GM12878 (cell line): Measurements from ENCODE around the gene ARSJ. TPM values are rescaled to one million over a fixed set of nuclear protein-coding genes. Genes with fewer than 3 reads are reported as not detected.

Experiments used
- ATAC-seq: fragments of 200-7000 bp; cut with Tn5 transposase; 3 replicates; pipeline ENCODE4 v1.9.1; 2020; ENCODE audit warnings: mild to moderate bottlenecking, moderate library complexity
- BruUV-seq: library from RNA; stranded (reverse); fragments of 400-500 nt; replicated peaks from 2 replicates; lab custom pipeline; 2021; lab: Mats Ljungman, UMichigan
- CTCF ChIA-PET: fragments of 300-600 bp; sonication (Branson Sonifier 250); formaldehyde crosslinking; extraction: SDS; loops from one replicate; lab custom pipeline; 2021; ENCODE audit warnings: inconsistent platforms; lab: Yijun Ruan, JAX
- POLR2A ChIA-PET: fragments of 350-600 bp; formaldehyde crosslinking; extraction: SDS; loops from one replicate; lab custom pipeline; 2021; ENCODE audit warnings: inconsistent platforms; lab: Charles Lee
- RAD21 ChIA-PET: fragments of 300-600 bp; sonication (Branson Sonifier 250); formaldehyde crosslinking; loops from one replicate; lab custom pipeline; 2023; ENCODE audit warnings: antibody characterized with exemption; ENCODE audit not compliant: unreplicated experiment; lab: Charles Lee
- SMC1A ChIA-PET: fragments of 300-600 bp; sonication (Branson Sonifier 250); formaldehyde crosslinking; loops from one replicate; lab custom pipeline; 2023; ENCODE audit not compliant: unreplicated experiment, uncharacterized antibody; lab: Charles Lee
- DNase-seq: peaks from one replicate; pipeline ENCODE4 v3.0.0-alpha.2; 2011; ENCODE audit warnings: low read depth, low spot score
- FAIRE-seq: peaks from 3 replicates; lab custom pipeline; 2011; peaks lifted over from hg19 to GRCh38; lab: Jason Lieb, UNC
- H2AFZ ChIP-seq: 2 replicates; pipeline ENCODE4 v1.6.0; 2011; ENCODE audit warnings: low read depth, low read length, control low read depth; ENCODE audit not compliant: control insufficient read depth
- H3K27ac ChIP-seq: 2 replicates; pipeline ENCODE4 v1.5.1; 2011; ENCODE audit warnings: control low read depth; ENCODE audit not compliant: control insufficient read depth, insufficient read depth
- H3K27me3 ChIP-seq, 2 experiments: replicated peaks in 1 of 2; 2 replicates each; pipeline versions ENCODE4 v1.6.0 to v1.6.1; 2011; ENCODE audit warnings: low read length in 1 of 2; ENCODE audit not compliant: control insufficient read depth in 2 of 2, insufficient read depth in 2 of 2
- H3K36me3 ChIP-seq, 2 experiments: 2 replicates each; pipeline ENCODE4 v1.5.1; 2011; ENCODE audit warnings: low read length in 1 of 2; ENCODE audit not compliant: control insufficient read depth in 2 of 2, insufficient read depth in 2 of 2
- H3K4me1 ChIP-seq: 2 replicates; pipeline ENCODE4 v1.6.1; 2011; ENCODE audit warnings: mild to moderate bottlenecking, low read length, moderate library complexity, mixed read lengths; ENCODE audit not compliant: control insufficient read depth, insufficient read depth
- H3K4me2 ChIP-seq: 2 replicates; pipeline ENCODE4 v1.6.0; 2011; ENCODE audit warnings: control low read depth; ENCODE audit not compliant: control insufficient read depth, insufficient read depth
- H3K4me3 ChIP-seq: fragments of 200-600 bp; sonication (generic); 2 replicates; pipeline ENCODE4 v1.5.1; 2016
- H3K79me2 ChIP-seq: 2 replicates; pipeline ENCODE4 v1.6.0; 2011; ENCODE audit warnings: low read length; ENCODE audit not compliant: control insufficient read depth, insufficient read depth
- H3K9ac ChIP-seq: 2 replicates; pipeline ENCODE4 v1.8.0; 2011; ENCODE audit warnings: low read length, control low read depth, mixed read lengths; ENCODE audit not compliant: control insufficient read depth, insufficient read depth
- H3K9me3 ChIP-seq: replicated peaks from 3 replicates; pipeline ENCODE4 v1.5.1; 2011; ENCODE audit warnings: mild to moderate bottlenecking, low read length; ENCODE audit not compliant: control insufficient read depth, insufficient read depth
- H4K20me1 ChIP-seq: 2 replicates; pipeline ENCODE4 v1.6.0; 2011; ENCODE audit not compliant: control insufficient read depth, insufficient read depth
- BMI1 ChIP-seq: fragments of 450-650 bp; IDR thresholded peaks from 2 replicates; pipeline ENCODE4 v1.6.1; 2016; ENCODE audit warnings: mild to moderate bottlenecking, moderate library complexity, borderline replicate concordance
- ESRRA ChIP-seq: IDR thresholded peaks from 2 replicates; pipeline ENCODE4 v1.6.1; 2012; ENCODE audit warnings: mild to moderate bottlenecking, low read length, improper control_type of control experiment
- HCFC1 ChIP-seq: fragments of 150-350 bp; IDR thresholded peaks from 2 replicates; pipeline ENCODE4 v1.6.1; 2014; ENCODE audit warnings: low read length
- IRF3 ChIP-seq: fragments of 450-650 bp; IDR thresholded peaks from 2 replicates; pipeline ENCODE4 v1.6.1; 2014; ENCODE audit warnings: mild to moderate bottlenecking
- RELB ChIP-seq: fragments of 450-650 bp; IDR thresholded peaks from 2 replicates; pipeline ENCODE4 v1.6.1; 2017; ENCODE audit warnings: low read depth, mild to moderate bottlenecking, moderate library complexity
- SRF ChIP-seq, 2 experiments: IDR thresholded peaks; 2 replicates each; pipeline ENCODE4 v1.6.1; 2011; ENCODE audit warnings: low read depth in 2 of 2, low read length in 2 of 2, mild to moderate bottlenecking in 1 of 2, moderate library complexity in 1 of 2
- WGBS: methylation state at CpG from one replicate; pipeline ENCODE4 v1.1.6; 2016; ENCODE audit warnings: low lambda C conversion rate; ENCODE audit not compliant: insufficient replicate concordance, insufficient coverage; ENCODE audit errors: missing lambda C conversion rate; 5-methylcytosine and 5-hydroxymethylcytosine counted together
- in situ Hi-C: fragments of 300-500 bp; cut with MboI; formaldehyde crosslinking; loops from 9 replicates; pipeline ENCODE4 v1.14.3; 2018; ENCODE audit warnings: mixed read lengths
- intact Hi-C: fragments of 100-400 bp; cut with micrococcal nuclease; formaldehyde crosslinking; loops from one replicate; pipeline ENCODE4 v1.14.2; 2022; ENCODE audit not compliant: unreplicated experiment
- polyA plus RNA-seq, 11 experiments: library from polyadenylated mRNA; depleted of rRNA in 4 of 11; unstranded in 6 of 11; stranded (reverse) in 5 of 11; fragments of >200 nt; fragmentation: Nextera tagmentation in 4 of 11; fragmentation: Illumina TruSeq in 1 of 11; extraction: Ambion mirVana in 4 of 11; extraction: Trizol in 1 of 11; gene quantifications; 1 replicate in 1 of 11; 2 replicates in 10 of 11; pipeline versions ENCODE4 v1.2.1 to v1.2.3, GENCODE V29; 2011 to 2016; ENCODE audit warnings: inconsistent platforms in 2 of 11, missing spikeins in 2 of 11, low read depth in 1 of 11
- total RNA-seq, 4 experiments: library from RNA; depleted of rRNA in 3 of 4; stranded (reverse); fragments of >200 nt in 3 of 4; fragmentation: Illumina TruSeq in 1 of 4; extraction: Trizol in 1 of 4; gene quantifications; 2 replicates each; pipeline versions ENCODE4 v1.2.1 to v1.2.3, GENCODE V29; 2013 to 2021
- TF ChIP-seq, protein P1 (sequence below): fragments of 450-650 bp; IDR thresholded peaks from 2 replicates; pipeline ENCODE4 v1.6.1; 2016; ENCODE audit warnings: mild to moderate bottlenecking

The ARSJ gene
- total and polyA plus RNA-seq, 10 of the 15 experiments (the other 5 are each of a cell fraction or from before 2014, with no cell fraction given) = under 0.01 to 0.19 (median 0.04) TPM; not detected in 5

DNA sequence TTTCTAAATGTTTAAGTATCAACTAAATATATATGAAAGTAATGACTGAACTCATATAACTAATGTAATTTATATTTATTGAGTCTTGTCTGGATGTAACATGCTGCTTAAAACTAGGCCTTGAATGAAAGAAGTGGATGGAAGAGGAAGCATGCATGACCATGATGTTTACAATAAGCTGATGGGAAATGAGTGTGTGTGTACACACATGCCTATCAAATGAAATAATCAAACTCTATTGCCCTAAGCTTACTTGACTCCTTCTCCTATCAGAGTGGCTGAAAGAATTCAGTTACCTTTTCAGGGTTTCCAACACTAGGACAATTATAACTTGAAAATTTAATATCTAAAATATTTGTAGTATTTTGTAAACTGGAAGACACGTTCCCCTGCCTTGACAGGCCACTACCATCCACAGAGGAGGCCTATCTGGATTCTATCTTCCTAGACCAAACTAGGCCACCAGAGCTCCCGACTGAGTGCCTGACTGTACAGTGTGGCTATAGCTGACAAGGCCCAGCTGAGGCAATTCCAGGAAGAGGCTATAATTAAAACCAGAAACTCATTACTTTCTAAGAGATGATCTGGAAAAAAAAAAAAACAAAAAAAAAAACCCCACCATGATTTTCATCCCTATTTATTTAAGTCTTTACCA, 7.6 kb downstream of the ARSJ start (continued):
- no peak for TF ChIP-seq ESRRA
- TF ChIP-seq, all 136 proteins: peak for 0

- CTCF ChIA-PET = interaction anchor here (1.3 kb wide), 1 partner anchor 18 kb away, joined by 4 read pairs; no protein-coding TSS in a partner anchor
- SMC1A ChIA-PET = interaction anchor here (1.0 to 2.1 kb wide), 3 partner anchors 9 to 17 kb away, joined by 3 to 7 read pairs (median 4); partner anchors contain the start of gene ARSJ
- RAD21 ChIA-PET = interaction anchor here (1.0 kb wide), 1 partner anchor 185 kb away, joined by 3 read pairs; no protein-coding TSS in a partner anchor
- no peaks in the 10 kb centered on the region for H3K79me2 ChIP-seq
- H3K27ac ChIP-seq = no peak overlapping the region
- ATAC-seq (no peak), DNase-seq (no peak), FAIRE-seq (no peak)
- no peak overlapping the region for H3K9ac ChIP-seq
- H3K4me1 ChIP-seq = no peaks in the 10 kb centered on the region
- intact Hi-C loops (no loop called here), in situ Hi-C loops (no loop called here)
- no peak overlapping the region for H3K4me2 ChIP-seq
- no peaks in the 10 kb centered on the region for H3K27me3 ChIP-seq
- no peak for TF ChIP-seq RELB
- TF ChIP-seq IRF3 = no peak
- TF ChIP-seq HCFC1 = no peak
- TF ChIP-seq, protein P1, sequence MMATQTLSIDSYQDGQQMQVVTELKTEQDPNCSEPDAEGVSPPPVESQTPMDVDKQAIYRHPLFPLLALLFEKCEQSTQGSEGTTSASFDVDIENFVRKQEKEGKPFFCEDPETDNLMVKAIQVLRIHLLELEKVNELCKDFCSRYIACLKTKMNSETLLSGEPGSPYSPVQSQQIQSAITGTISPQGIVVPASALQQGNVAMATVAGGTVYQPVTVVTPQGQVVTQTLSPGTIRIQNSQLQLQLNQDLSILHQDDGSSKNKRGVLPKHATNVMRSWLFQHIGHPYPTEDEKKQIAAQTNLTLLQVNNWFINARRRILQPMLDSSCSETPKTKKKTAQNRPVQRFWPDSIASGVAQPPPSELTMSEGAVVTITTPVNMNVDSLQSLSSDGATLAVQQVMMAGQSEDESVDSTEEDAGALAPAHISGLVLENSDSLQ = no peak
- no peak for TF ChIP-seq BMI1
- no peak for TF ChIP-seq SRF (IDR thresholded peaks at IDR 0.05; ENCODE audit: low read depth in 2 of 2, low read length in 2 of 2)
- WGBS = 0% methylated on average over 1 of the region's 1 CpG
- H3K9me3 ChIP-seq = no peaks in the 10 kb centered on the region
- no peak overlapping the region for H3K4me3 ChIP-seq
- no TSS peak for BruUV-seq
- H2AFZ ChIP-seq = no peak overlapping the region
- H3K36me3 ChIP-seq = no peaks in the 10 kb centered on the region
- no peaks in the 10 kb centered on the region for H4K20me1 ChIP-seq
- POLR2A ChIA-PET = no interaction called here
Observed at GRCh38 chr4:113969709-113970334, 9.6 kb downstream of the ARSJ start.
